Type B pancreatic cell (in vitro differentiated cells): Measurements from ENCODE around the gene MEI1. TPM values are rescaled to one million over a fixed set of nuclear protein-coding genes. Genes with fewer than 3 reads are reported as not detected.
A peak's percentile ranks its signal among the peaks of the same experiment; 100 is the strongest.

Source experiments
- DNase-seq: peaks from one replicate; pipeline ENCODE4 v3.0.0; 2021; ENCODE audit warnings: mixed read lengths; ENCODE audit not compliant: unreplicated experiment; ENCODE audit errors: extremely low spot score
- H3K27ac Mint-ChIP-seq: 2 replicates; pipeline ENCODE4 v1.8.0; 2021; ENCODE audit warnings: mild to moderate bottlenecking, mixed read lengths
- H3K27me3 Mint-ChIP-seq: 2 replicates; pipeline ENCODE4 v1.8.0; 2021; ENCODE audit warnings: mixed read lengths
- H3K36me3 Mint-ChIP-seq: 2 replicates; pipeline ENCODE4 v1.8.0; 2021; ENCODE audit warnings: mixed read lengths
- H3K4me1 Mint-ChIP-seq: one replicate; pipeline ENCODE4 v1.8.0; 2021; ENCODE audit warnings: mixed read lengths; ENCODE audit not compliant: unreplicated experiment
- H3K4me3 Mint-ChIP-seq: 2 replicates; pipeline ENCODE4 v1.8.0; 2021; ENCODE audit warnings: mild to moderate bottlenecking, mixed read lengths
- H3K9me3 Mint-ChIP-seq: 2 replicates; pipeline ENCODE4 v1.8.0; 2021; ENCODE audit warnings: mixed read lengths
- total RNA-seq: library from RNA; stranded (reverse); gene quantifications from 2 replicates; pipeline ENCODE4 v1.2.1, GENCODE V29; 2021; ENCODE audit warnings: low replicate concordance
- TF ChIP-seq, protein P1 (sequence below): fragments of 200-600 bp; sonication (generic); conservative IDR thresholded peaks from 2 replicates; pipeline ENCODE4 v1.5.0; 2021; ENCODE audit warnings: antibody characterized with exemption, mild to moderate bottlenecking

Gene MEI1
- total RNA-seq, 1 donor from 2014 or later, result 1.2 TPM

DNA sequence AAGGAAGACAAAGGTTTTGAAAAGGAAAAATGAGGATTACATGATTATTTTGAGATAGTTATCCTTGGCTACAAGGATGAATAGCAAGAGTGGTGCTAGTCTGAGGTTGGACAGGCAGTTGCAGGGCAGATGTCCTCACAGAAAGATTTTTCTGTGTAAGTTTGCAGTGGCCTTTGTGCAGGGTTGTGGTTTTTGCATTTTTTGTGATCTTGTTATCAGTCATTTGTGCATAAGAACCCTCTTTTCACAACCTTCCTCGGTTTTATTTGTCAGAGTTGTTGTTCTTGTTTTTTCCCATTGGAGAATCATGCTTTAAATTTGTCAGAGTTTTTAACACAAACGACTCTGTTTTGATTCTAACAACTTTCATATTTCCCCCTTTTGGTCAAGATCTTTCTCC, 102.6 kb downstream of the MEI1 start:
- peak overlapping the region; percentile 93 for H3K27ac Mint-ChIP-seq
- TF ChIP-seq, protein P1, sequence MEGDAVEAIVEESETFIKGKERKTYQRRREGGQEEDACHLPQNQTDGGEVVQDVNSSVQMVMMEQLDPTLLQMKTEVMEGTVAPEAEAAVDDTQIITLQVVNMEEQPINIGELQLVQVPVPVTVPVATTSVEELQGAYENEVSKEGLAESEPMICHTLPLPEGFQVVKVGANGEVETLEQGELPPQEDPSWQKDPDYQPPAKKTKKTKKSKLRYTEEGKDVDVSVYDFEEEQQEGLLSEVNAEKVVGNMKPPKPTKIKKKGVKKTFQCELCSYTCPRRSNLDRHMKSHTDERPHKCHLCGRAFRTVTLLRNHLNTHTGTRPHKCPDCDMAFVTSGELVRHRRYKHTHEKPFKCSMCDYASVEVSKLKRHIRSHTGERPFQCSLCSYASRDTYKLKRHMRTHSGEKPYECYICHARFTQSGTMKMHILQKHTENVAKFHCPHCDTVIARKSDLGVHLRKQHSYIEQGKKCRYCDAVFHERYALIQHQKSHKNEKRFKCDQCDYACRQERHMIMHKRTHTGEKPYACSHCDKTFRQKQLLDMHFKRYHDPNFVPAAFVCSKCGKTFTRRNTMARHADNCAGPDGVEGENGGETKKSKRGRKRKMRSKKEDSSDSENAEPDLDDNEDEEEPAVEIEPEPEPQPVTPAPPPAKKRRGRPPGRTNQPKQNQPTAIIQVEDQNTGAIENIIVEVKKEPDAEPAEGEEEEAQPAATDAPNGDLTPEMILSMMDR, result no peak
- no peaks in the 10 kb centered on the region for H3K27me3 Mint-ChIP-seq
- no peak for DNase-seq
- peaks cover 11% of the 10 kb centered on the region for H3K4me1 Mint-ChIP-seq
- no peaks in the 10 kb centered on the region for H3K9me3 Mint-ChIP-seq
- H3K36me3 Mint-ChIP-seq, result no peaks in the 10 kb centered on the region
- H3K4me3 Mint-ChIP-seq, result peak overlapping the region; percentile 97

DNA sequence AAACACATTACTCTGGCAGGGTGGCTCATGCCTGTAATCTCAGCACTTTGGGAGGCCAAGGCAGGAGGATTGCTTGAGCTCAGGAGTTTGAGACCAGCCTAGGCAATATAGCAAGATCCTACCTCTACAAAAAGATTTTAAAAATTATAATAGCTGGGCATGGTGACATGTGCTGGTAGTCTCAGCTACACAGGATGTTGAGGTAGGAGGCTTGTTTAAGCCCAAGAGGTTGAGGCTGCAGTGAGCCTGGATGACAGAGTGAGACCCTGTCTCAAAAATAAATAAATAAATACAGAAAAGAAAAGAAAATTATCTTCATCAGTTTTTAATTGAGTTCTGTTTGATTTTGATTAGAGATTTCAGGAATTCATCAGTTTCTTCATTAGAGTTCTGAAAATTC, 106.3 kb downstream of the MEI1 start:
- DNase-seq, result no peak
- no peaks in the 10 kb centered on the region for H3K27me3 Mint-ChIP-seq
- H3K36me3 Mint-ChIP-seq, result peaks cover 7% of the 10 kb centered on the region
- no peak overlapping the region for H3K4me3 Mint-ChIP-seq
- H3K4me1 Mint-ChIP-seq, result peaks cover 11% of the 10 kb centered on the region
- TF ChIP-seq, protein P1, result no peak
- no peaks in the 10 kb centered on the region for H3K9me3 Mint-ChIP-seq
- H3K27ac Mint-ChIP-seq, result no peak overlapping the region

DNA sequence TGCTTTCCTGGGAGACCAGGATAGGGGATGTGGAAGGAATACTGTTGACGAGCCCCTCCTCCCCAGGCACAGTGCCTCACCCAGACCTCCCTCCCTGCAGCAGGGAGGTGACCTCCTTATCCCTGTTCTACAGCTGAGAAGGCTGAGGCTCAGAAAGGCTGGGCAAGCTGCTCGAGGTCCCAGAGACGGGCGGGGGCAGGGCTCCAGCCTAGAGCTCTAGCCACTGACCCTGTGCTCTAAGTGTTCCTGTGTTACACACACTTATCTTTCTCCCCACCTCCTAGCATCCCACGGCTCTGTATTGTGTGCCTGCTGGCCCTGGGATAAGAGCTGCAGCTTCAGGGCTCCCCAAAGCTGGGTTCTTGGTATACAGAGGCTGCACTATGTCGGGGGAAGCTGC, 109.1 kb downstream of the MEI1 start:
- no peak overlapping the region for H3K27ac Mint-ChIP-seq
- H3K9me3 Mint-ChIP-seq, result no peaks in the 10 kb centered on the region
- H3K36me3 Mint-ChIP-seq, result peaks cover 7% of the 10 kb centered on the region
- H3K4me3 Mint-ChIP-seq, result no peak overlapping the region
- TF ChIP-seq, protein P1, result no peak
- peaks cover 5% of the 10 kb centered on the region for H3K4me1 Mint-ChIP-seq
- no peaks in the 10 kb centered on the region for H3K27me3 Mint-ChIP-seq
- no peak for DNase-seq

DNA sequence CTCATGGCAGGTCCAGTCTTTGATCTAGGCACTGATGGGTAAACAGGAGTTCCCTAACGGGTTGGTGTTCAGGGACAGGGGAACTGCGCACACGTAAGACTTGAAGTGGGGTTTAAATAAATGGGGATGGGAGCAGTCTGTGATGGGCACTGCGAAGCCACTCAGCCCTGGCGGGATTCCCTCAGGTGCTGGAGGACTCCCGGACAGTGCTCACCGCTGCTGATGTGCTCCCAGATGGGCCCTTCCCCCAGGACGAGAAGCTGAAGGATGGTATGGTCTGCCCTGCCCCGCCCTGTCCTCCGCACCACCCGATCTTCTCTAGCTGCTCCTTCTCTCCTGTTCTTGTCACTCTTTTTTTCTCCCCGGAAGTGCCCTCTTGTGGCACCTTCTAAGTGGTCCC, 110.7 kb downstream of the MEI1 start:
- TF ChIP-seq, protein P1, result no peak
- Mint-ChIP-seq H3K9me3 (no peaks in the 10 kb centered on the region), H3K27me3 (no peaks in the 10 kb centered on the region), H3K36me3 (peaks cover 7% of the 10 kb centered on the region), H3K4me3 (no peak overlapping the region), H3K27ac (no peak overlapping the region), H3K4me1 (no peaks in the 10 kb centered on the region)
- no peak for DNase-seq

DNA sequence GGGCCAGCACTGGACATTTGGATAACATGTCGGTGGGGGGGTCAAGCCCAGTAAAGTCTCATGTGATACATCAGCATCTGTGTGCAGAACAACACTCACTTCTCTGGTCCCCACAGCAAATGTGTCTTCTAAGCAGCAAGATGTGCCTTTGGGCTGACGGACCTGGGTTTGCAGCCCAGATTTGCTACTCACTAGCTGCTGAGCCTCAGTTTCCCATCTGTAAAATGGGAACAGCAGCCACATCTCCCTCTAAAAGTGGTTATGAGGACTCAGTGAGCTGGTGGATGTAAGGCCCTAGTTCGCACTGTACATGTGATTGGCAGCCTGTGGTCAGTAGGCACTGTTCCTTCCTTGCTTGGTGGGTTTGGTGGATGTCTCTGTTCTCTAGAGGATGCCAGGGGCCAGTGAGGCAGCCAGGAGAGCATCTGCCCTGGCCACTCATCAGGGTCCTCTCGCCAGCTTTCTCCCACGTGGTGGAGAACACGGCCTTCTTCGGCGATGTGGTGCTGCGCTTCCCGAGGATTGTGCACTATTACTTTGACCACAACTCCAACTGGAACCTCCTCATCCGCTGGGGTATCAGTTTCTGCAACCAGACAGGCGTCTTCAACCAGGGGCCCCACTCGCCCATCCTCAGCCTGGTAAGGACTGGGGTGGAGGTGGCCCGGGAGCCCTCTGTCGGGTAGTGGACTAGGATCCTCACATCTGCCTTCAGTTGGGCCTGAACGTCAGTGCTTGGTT, 113.7 kb downstream of the MEI1 start:
- H3K4me3 Mint-ChIP-seq, result no peak overlapping the region
- H3K27ac Mint-ChIP-seq, result no peak overlapping the region
- no peaks in the 10 kb centered on the region for H3K4me1 Mint-ChIP-seq
- peaks cover 7% of the 10 kb centered on the region for H3K36me3 Mint-ChIP-seq
- no peaks in the 10 kb centered on the region for H3K27me3 Mint-ChIP-seq
- DNase-seq, result no peak
- TF ChIP-seq, protein P1, result no peak
- no peaks in the 10 kb centered on the region for H3K9me3 Mint-ChIP-seq
